ENCODE results near the gene TIMM13.
"Not testable (repeated sequence)": the region's sequence is repeated elsewhere in the genome, so short reads cannot be mapped to it uniquely, and the experiment has no call there.

TIMM13 gene

DNA sequence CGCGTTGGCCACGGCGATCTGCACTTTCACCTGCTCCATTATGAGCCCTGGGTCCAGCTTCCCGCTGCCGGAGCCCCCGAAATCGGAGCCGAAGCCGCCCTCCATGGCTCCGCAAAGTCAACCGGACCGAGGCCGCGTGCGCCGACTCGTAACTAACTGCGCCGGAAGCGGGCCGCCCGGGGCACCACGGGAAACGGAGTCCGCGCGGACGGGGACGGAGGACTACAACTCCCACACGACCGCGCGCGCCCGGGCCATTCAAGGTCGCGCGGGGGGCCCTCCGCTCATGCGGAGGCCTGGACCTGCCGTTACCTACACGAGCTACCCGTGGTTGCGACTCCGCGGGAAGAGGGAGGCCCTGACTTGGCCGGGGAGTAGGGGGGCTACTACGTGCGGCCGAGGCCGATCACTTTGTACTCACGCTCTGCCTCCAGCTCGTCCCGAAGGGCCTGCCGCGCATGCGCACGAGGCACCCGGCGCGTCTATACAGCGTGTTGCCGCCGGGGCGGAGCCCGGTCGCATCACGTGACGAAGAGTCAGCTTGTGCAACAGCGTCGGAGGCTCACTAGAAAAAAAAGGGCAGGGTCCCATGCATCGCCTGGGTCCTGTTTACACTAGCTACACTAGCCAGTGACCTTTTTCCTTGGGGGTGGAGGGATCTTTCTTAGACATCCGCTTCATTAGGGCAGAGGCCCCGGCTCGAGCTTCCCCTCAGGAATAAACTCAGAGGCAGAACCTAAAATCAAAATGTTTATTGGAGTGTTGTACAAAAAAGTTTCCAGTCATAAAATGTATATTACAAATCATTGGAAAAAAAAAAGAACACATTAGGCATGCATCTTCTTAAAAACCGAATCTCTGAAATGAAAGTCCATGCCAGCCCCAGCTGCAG, at the start of gene TIMM13:
TSS of gene TIMM13 (minus strand) at position 158 of the 892 bp plus-strand sequence. CDS start at position 105, 53 bp downstream.
- H3K4me3 ChIP-seq (ENCODE audit: low read length): peak within 1 kb of the TSS; percentile 95
- no peak for TF ChIP-seq ZNF274 (IDR thresholded peaks at IDR 0.05; ENCODE audit: low read depth, low read length)

DNA sequence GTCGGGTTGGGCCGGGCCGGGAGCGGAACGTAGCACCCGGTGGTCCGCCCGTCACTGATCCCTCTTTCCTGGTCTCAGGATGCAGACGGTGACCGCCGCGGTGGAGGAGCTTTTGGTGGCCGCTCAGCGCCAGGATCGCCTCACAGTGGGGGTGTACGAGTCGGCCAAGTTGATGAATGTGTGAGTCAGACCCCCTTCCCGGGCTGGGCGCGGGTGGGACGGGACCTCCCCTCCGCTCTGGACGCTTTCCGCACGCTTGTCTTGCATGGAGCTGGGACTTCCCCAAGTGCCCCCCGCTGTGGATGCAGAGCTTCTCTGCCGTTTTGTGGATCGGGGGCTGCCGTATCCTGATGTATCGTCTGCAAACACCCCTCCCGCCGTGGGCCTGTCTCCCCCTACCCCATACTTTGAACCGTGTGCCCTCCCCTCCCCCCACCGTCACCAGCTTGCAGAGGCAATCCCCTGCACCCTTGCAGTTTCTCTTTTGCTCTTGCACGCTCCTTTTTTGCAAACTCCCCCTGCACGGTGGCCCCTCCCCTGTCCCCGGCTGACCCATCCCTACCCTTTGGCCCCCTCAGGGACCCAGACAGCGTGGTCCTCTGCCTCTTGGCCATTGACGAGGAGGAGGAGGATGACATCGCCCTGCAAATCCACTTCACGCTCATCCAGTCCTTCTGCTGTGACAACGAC, 49.2 kb upstream of the TIMM13 start:
- peak overlapping the region; percentile 89 for H3K4me3 ChIP-seq (ENCODE audit: low read length)
- TF ChIP-seq ZNF274 (IDR thresholded peaks at IDR 0.05; ENCODE audit: low read depth, low read length): no peak

DNA sequence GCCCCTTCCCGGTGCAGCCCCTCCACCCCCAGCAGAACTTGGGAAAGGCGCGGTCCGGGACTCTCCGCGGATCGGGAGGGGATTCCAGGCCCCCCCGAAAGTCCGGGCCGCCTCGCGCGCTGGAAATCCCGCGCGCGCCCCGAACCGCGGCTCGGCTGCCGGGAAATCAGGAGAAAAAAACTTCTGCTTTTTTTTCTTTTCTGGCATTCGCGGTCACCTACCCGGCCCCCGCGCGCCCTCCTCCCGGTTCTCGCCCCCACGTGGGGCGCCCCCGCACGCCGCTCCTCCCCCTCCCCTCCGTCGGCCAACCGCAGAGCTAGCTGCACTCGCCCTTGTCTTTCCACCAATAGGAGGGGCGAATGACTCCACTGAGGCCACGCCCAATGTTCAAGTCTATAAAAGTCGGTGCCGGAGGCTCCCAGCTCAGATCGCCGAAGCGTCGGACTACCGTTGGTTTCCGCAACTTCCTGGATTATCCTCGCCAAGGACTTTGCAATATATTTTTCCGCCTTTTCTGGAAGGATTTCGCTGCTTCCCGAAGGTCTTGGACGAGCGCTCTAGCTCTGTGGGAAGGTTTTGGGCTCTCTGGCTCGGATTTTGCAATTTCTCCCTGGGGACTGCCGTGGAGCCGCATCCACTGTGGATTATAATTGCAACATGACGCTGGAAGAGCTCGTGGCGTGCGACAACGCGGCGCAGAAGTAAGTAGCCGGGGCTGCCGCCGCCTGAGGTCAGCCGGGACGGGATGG, 48.5 kb upstream of the TIMM13 start, which contains the start of gene GADD45B:
TSS of gene GADD45B (plus strand) at position 426 of the 749 bp plus-strand sequence. CDS start at position 658, 232 bp downstream.
- H3K4me3 ChIP-seq (ENCODE audit: low read length): peak within 1 kb of the TSS; percentile 89
- TF ChIP-seq ZNF274 (IDR thresholded peaks at IDR 0.05; ENCODE audit: low read depth, low read length): no peak

DNA sequence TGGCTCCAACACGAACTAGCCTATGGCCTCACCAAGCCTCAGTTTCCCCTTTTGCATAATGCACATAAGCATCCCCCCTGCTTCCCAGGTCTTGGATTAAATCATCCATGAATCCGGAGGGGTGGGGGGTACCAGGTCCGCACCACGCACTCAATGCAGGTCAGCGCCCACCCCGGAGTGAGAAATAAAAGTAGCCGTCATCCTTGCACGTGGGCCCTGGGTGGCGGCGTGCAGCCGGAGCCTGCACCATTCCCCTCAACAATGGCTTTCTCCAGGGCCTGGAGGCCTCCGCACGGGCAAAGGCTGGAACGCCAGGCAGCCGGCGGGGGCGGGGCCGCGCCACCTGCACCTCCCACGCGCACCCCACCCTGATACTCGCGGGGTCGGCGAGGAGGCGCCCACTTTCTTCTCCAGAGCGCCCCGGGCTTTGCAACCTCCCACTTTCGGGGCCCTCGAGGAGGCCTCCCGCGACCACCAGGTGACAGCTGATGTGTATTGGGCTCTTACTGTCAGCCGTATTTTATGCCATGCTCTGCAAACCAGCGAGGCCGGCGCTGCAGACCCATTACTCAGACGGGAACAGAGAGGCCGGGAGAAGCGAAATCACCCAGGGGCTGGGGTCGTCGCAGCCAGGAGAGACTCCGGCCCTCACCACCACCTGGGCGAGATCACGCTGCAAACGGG, 47.8 kb upstream of the TIMM13 start:
- no peak for TF ChIP-seq ZNF274 (IDR thresholded peaks at IDR 0.05; ENCODE audit: low read depth, low read length)

DNA sequence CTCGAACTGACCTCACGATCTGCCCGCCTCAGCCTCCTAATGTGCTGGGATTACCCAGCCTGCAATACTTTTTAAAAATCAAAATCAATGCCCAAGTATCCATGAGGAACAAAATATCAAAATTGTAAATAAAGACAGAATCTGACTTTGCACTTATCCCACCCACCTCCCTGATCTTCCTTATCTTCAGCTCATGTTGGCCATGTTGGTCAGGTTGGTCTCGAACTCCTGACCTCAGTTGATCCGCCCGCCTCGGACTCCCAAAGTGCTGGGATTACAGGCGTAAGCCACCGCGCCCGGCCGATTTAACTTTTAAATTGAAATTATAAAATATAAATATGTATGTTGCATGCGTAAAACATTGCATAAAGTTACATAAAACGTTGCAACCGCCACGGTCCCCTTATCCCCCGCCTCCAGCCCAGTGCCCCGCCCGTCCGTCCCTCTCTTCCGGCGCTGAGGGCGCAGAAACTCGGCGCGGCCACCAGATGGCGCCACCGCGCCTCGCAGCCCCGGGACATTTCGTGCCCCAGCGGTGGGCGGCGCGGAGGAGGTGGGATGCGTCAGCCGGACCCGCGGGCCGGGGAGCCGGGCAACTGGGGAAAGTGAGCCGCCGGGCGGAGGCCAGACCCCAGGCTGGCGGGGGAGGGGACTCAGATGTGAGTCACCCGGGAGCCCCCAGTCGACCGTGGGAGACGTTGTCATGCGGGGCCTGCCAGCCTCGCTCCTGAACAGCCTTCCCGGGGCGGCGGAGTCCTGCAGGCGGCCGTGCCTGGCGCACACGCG, 47.0 kb upstream of the TIMM13 start:
- no peak for TF ChIP-seq ZNF274 (IDR thresholded peaks at IDR 0.05; ENCODE audit: low read depth, low read length)
- H3K4me3 ChIP-seq (ENCODE audit: low read length): peak overlapping the region; percentile 59; the same call in 1 of the 2 replicates

More for the DNA sequence above, 47.8 kb upstream of the TIMM13 start:
- peak overlapping the region; percentile 59; the same call in 1 of the 2 replicates for H3K4me3 ChIP-seq (ENCODE audit: low read length)

DNA sequence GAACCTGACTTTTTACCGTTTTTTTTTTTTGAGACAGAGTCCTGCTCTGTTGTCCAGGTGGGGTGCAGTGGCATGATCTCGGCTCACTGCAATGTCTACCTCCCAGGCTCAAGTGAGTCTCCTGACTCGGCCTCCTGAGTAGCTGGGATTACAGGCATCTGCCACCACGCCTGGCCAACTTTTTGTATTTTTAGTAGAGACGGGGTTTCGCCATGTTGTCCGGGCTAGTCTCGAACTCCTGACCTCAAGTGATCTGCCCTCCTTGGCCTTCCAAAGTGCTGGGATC, 42.5 kb upstream of the TIMM13 start:
- H3K4me3 ChIP-seq (ENCODE audit: low read length): not testable (repeated sequence)

DNA sequence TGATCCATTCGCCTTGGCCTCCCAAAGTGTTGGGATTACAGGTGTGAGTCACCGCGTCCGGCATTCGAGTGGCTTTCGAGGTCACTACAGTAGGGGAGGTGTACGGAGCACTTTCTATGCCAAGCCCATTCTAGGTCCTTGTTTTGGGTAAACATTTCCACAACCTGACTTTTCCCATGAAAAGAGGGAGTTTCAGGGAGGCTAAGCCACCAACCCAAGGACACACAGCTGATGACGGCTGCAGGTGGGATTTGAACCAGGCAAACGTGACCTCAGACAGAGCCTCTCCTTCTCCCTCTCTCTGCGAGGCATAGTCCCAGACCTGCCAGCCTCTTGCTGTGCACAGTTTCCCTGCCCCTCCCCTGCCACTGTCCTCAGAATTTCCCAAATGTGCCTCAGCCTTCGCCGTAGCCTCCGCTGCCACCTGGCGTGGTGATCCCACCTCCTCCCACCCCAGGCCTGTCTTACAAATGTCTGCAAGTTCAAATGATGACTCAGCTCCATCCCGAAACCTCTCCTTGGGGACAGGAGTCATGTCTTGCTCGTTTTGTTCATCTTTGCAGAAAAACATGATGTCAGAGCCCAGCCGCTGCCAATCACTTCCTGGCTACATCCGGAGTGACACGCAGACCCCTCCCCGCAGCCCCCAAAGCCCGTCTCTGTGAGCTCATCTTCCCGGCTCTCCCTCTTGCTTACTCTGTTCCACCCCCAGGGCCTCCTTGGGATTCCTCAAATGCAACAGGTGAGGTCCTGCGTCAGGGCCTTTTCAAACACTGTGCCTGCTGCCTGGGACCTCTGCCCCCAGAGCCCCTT, 41.9 kb upstream of the TIMM13 start:
- H3K4me3 ChIP-seq (ENCODE audit: low read length): no peak overlapping the region
- no peak for TF ChIP-seq ZNF274 (IDR thresholded peaks at IDR 0.05; ENCODE audit: low read depth, low read length)

DNA sequence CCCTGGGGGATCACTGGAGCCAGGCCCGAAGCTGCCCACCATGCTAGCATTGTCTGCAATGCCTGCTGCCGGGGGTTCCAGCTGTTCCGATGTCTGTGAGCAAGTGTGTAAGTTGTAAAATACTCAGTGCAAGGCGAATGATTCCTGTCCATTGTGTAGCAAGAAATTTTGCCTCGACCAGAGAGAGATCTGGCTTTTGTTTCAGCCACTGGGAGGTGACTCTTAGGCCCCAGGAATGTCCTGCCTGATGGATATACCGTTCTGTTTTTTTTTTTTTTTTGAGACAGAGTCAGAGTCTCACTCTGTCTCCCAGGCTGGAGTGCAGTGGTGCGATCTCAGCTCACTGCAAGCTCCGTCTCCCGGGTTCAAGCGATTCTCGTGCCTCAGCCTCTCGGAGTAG, 41.2 kb upstream of the TIMM13 start:
- H3K4me3 ChIP-seq (ENCODE audit: low read length): no peak overlapping the region
- no peak for TF ChIP-seq ZNF274 (IDR thresholded peaks at IDR 0.05; ENCODE audit: low read depth, low read length)

DNA sequence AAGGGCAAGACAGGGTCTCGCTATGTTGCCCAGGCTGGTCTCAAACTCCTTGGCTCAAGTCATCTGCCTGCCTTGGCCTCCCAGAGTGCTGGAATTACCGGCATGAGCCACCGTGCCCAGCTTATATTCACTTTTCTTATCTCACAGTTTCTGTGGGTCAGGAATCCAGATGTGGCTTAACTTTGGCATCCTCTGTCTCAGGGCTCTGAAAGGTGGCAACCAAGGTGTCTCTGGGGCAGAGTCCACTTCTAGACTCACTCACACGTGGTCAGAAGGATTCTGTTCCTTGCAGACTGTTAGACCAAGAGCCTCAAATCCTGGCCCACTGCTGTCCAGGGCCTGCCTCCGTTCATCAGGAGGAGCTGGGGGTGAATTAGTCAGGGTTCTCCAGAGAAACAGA, 37.0 kb upstream of the TIMM13 start:
- no peak for TF ChIP-seq ZNF274 (IDR thresholded peaks at IDR 0.05; ENCODE audit: low read depth, low read length)
- H3K4me3 ChIP-seq (ENCODE audit: low read length): no peak overlapping the region

DNA sequence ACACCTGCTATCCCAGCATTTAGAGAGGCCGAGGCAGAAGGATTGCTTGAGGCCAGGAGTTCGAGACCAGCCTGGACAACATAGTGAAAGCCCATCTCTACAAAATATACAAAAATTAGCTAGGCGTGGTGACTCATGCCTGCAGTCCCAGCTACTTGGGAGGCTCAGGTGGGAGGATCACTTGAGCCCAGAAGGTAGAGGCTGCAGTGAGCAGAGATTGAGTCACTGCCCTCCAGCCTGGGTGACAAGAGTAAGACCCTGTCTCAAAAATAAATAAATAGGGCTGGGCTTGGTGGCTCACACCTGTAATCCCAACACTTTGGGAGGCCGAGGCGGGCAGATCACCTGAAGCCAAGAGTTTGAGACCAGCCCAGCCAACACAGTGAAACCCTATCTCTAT, 36.3 kb upstream of the TIMM13 start:
- H3K4me3 ChIP-seq (ENCODE audit: low read length): not testable (repeated sequence)

DNA sequence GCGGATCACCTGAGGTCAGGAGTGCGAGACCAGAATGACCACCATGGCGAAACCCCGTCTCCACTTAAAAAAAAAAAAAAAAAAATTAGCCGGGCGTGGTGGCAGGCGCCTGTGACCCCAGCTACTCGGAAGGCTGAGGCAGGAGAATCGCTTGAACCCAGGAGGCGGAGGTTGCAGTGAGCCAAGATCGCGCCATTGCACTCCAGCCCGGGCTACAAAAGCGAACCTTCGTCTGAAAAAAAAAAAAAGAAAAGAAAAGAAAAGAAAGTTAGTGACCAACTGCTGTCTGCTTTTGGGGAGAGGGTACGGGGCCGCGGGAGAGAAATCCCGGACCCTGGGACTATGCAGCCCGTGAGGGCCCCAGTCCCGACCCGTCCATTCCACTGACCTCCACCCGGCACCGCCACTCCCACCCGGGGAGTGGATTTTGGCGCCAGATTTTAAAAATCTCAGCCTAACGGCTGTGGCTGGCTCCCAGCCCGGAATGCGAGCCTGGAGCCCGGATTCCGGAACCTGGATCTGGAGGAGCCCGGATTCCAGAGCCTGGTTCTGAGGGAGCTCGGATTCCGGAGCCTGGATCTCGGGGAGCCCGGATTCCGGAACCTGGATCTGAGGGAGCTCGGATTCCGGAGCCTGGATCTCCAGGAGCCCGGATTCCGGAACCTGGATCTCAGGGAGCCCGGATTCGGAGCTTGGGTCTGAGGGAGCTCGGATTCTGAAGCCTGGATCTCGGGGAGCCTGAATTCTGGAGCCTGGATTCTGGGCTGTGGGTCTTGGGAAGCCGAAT, 35.4 kb upstream of the TIMM13 start:
- peak overlapping the region; percentile 64; the same call in 1 of the 2 replicates for H3K4me3 ChIP-seq (ENCODE audit: low read length)
- no peak for TF ChIP-seq ZNF274 (IDR thresholded peaks at IDR 0.05; ENCODE audit: low read depth, low read length)
